Measurements from ENCODE around the gene NCMAP.

DNA sequence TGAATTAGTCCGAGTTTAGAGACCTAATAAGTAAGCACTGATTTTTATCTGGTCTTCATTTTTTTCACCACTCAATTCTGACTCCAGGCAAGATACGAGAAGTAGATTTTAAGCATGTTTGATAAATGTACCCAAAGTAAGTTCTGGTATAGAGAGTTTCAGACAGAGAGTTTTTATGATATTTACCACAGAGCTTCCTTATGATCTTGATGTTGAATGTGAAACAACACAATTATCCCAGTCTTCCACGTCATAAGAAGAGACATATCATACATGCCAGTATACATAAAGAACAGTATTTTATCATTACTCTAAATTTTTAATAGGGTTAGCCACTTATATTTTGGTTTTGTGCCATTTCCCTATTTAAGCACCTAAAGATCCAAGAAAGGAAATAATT, 7.8 kb upstream of the NCMAP start:
- TF ChIP-seq, protein P1, sequence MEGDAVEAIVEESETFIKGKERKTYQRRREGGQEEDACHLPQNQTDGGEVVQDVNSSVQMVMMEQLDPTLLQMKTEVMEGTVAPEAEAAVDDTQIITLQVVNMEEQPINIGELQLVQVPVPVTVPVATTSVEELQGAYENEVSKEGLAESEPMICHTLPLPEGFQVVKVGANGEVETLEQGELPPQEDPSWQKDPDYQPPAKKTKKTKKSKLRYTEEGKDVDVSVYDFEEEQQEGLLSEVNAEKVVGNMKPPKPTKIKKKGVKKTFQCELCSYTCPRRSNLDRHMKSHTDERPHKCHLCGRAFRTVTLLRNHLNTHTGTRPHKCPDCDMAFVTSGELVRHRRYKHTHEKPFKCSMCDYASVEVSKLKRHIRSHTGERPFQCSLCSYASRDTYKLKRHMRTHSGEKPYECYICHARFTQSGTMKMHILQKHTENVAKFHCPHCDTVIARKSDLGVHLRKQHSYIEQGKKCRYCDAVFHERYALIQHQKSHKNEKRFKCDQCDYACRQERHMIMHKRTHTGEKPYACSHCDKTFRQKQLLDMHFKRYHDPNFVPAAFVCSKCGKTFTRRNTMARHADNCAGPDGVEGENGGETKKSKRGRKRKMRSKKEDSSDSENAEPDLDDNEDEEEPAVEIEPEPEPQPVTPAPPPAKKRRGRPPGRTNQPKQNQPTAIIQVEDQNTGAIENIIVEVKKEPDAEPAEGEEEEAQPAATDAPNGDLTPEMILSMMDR (conservative IDR thresholded peaks at IDR 0.05 in 1 of 2, IDR thresholded peaks at IDR 0.05 in 1 of 2; ENCODE audit: low read depth in 1 of 2, low read length in 2 of 2), result no peak
- TF ChIP-seq EZH2 (IDR thresholded peaks at IDR 0.05; ENCODE audit: low read length, missing control alignments), result no peak

All from fibroblast of lung (primary cell).